HepG2 (cell line): ENCODE results near the gene NDUFA13. TPM values are rescaled to one million over a fixed set of nuclear protein-coding genes. Genes with fewer than 3 reads are reported as not detected.

Experiments
- CBX1 ChIP-seq: IDR thresholded peaks from one replicate; pipeline ENCODE4 v1.6.1; 2016; ENCODE audit warnings: antibody characterized with exemption, low read depth
- JUNB ChIP-seq: sonication (generic); formaldehyde crosslinking; IDR thresholded peaks from 2 replicates; pipeline ENCODE4 v1.8.0; 2022; ENCODE audit warnings: missing genetic modification reagents, mild to moderate bottlenecking, borderline replicate concordance
- MLLT10 ChIP-seq: sonication (generic); formaldehyde crosslinking; IDR thresholded peaks from 2 replicates; pipeline ENCODE4 v1.4.0; 2020; ENCODE audit warnings: missing genetic modification reagents
- NFKBIZ ChIP-seq: IDR thresholded peaks from 2 replicates; pipeline ENCODE4 v1.6.1; 2018; ENCODE audit warnings: missing genetic modification reagents, missing compliant biosample characterization
- PHF21A ChIP-seq: sonication (generic); formaldehyde crosslinking; IDR thresholded peaks from 2 replicates; pipeline ENCODE4 v1.5.0; 2020; ENCODE audit warnings: mild to moderate bottlenecking, missing genetic modification reagents
- PRDM10 ChIP-seq: sonication (generic); formaldehyde crosslinking; IDR thresholded peaks from 2 replicates; pipeline ENCODE4 v1.4.0; 2020; ENCODE audit warnings: low read depth, missing genetic modification reagents
- RFX5 ChIP-seq: IDR thresholded peaks from 2 replicates; pipeline ENCODE4 v1.6.1; 2011; ENCODE audit warnings: low read depth, low read length, improper control_type of control experiment
- SATB2 ChIP-seq: sonication (generic); formaldehyde crosslinking; IDR thresholded peaks from 2 replicates; pipeline ENCODE4 v1.5.0; 2020; ENCODE audit warnings: missing genetic modification reagents
- SKI ChIP-seq: fragments of 450-650 bp; IDR thresholded peaks from one replicate; pipeline ENCODE4 v1.6.1; 2018; ENCODE audit warnings: mild to moderate bottlenecking; ENCODE audit not compliant: partially characterized antibody
- TBP ChIP-seq: sonication (generic); formaldehyde crosslinking; IDR thresholded peaks from 2 replicates; pipeline ENCODE4 v1.5.0; 2020; ENCODE audit warnings: missing genetic modification reagents
- U2AF1 ChIP-seq: fragments of 200-400 bp; formaldehyde crosslinking; optimal IDR thresholded peaks from 2 replicates; pipeline ENCODE3; 2017; ENCODE audit warnings: mild to moderate bottlenecking, low read depth, low read length
- ZBTB1 ChIP-seq: sonication (generic); formaldehyde crosslinking; IDR thresholded peaks from 2 replicates; pipeline ENCODE4 v1.4.0; 2020; ENCODE audit warnings: missing genetic modification reagents, borderline replicate concordance
- ZC3H13 ChIP-seq: sonication (generic); formaldehyde crosslinking; IDR thresholded peaks from 2 replicates; pipeline ENCODE4 v1.8.1; 2023; ENCODE audit warnings: mild to moderate bottlenecking, missing genetic modification reagents, moderate library complexity
- ZGPAT ChIP-seq: IDR thresholded peaks from 2 replicates; pipeline ENCODE4 v1.6.1; 2016; ENCODE audit warnings: mild to moderate bottlenecking
- ZNF260 ChIP-seq: sonication (generic); formaldehyde crosslinking; IDR thresholded peaks from 2 replicates; pipeline ENCODE4 v1.4.0; 2020; ENCODE audit warnings: missing genetic modification reagents, low read depth, mild to moderate bottlenecking, borderline replicate concordance
- ZNF33B ChIP-seq: sonication (generic); formaldehyde crosslinking; IDR thresholded peaks from 2 replicates; pipeline ENCODE4 v1.5.1; 2020; ENCODE audit warnings: mild to moderate bottlenecking, missing genetic modification reagents
- ZNF512B ChIP-seq: sonication (generic); formaldehyde crosslinking; IDR thresholded peaks from 2 replicates; pipeline ENCODE4 v1.5.1; 2020; ENCODE audit warnings: missing genetic modification reagents, mild to moderate bottlenecking, borderline replicate concordance
- polyA plus RNA-seq, 8 experiments: library from polyadenylated mRNA; depleted of rRNA in 3 of 8; stranded (reverse) in 7 of 8; unstranded in 1 of 8; fragments of >200 nt; fragmentation: Illumina TruSeq in 4 of 8; extraction: Trizol in 4 of 8; gene quantifications; 2 replicates each; pipeline versions ENCODE4 v1.2.1 to v1.2.3, GENCODE V29; 2011 to 2016; ENCODE audit warnings: low read depth in 4 of 8, missing spikeins in 1 of 8, mixed read lengths in 1 of 8; ENCODE audit not compliant: insufficient read depth in 1 of 8
- total RNA-seq, 5 experiments: library from RNA; depleted of rRNA; stranded (reverse); fragments of >200 nt; fragmentation: Illumina TruSeq; extraction: Trizol; gene quantifications; 2 replicates each; pipeline ENCODE4 v1.2.3, GENCODE V29; 2016; ENCODE audit warnings: low read depth in 1 of 5

NDUFA13 gene
- total and polyA plus RNA-seq, 2 of the 13 experiments (the other 11 are each of a cell fraction or from before 2014, with no cell fraction given): 337 to 366 TPM

- TF ChIP-seq PRDM10 (no peak), CBX1 (no peak), NFKBIZ (CRISPR knock-in tag) (peak; percentile 86; the same call in 1 of the 2 replicates), ZC3H13 (CRISPR knock-in tag) (0 out of 2 replicates have a peak, but pooled peaks have one; percentile 66), PHF21A (CRISPR knock-in tag) (peak; percentile 37; the same call in 1 of the 2 replicates), JUNB (CRISPR knock-in tag) (no peak), ZBTB1 (CRISPR knock-in tag) (no peak), ZGPAT (CRISPR knock-in tag) (peak; percentile 72; the same call in 1 of the 2 replicates), RFX5 (no peak), TBP (CRISPR knock-in tag) (no peak), U2AF1 (no peak), MLLT10 (no peak), ZNF33B (CRISPR knock-in tag) (0 out of 2 replicates have a peak, but pooled peaks have one; percentile 56), ZNF512B (CRISPR knock-in tag) (no peak), SKI (no peak), SATB2 (CRISPR knock-in tag) (no peak; the same call in none of the 2 replicates), ZNF260 (CRISPR knock-in tag) (no peak)
Measured at GRCh38 chr19:19515642-19516519, at the start of gene NDUFA13 (continued).
